Hepatocyte (in vitro differentiated cells): Measurements from ENCODE around the gene INO80.

Experiments
- CTCF ChIP-seq: fragments of 200-600 bp; sonication (generic); IDR thresholded peaks from 2 replicates; pipeline ENCODE4 v1.5.1; 2016; ENCODE audit warnings: antibody characterized with exemption, mild to moderate bottlenecking; ENCODE audit not compliant: poor library complexity
- EZH2phosphoT487 ChIP-seq: fragments of 200-600 bp; sonication (generic); IDR thresholded peaks from one replicate; pipeline ENCODE4 v1.6.1; 2018; ENCODE audit warnings: antibody characterized with exemption, mild to moderate bottlenecking, low read depth, moderate library complexity; ENCODE audit not compliant: unreplicated experiment, severe bottlenecking

- TF ChIP-seq CTCF (no peak), EZH2phosphoT487 (no peak)
Observed at GRCh38 chr15:41105348-41106334, 10.4 kb downstream of the INO80 start.
